ENCODE measurements around the gene PALM3.
A peak's percentile ranks its signal among the peaks of the same experiment; 100 is the strongest.

Gene PALM3

DNA sequence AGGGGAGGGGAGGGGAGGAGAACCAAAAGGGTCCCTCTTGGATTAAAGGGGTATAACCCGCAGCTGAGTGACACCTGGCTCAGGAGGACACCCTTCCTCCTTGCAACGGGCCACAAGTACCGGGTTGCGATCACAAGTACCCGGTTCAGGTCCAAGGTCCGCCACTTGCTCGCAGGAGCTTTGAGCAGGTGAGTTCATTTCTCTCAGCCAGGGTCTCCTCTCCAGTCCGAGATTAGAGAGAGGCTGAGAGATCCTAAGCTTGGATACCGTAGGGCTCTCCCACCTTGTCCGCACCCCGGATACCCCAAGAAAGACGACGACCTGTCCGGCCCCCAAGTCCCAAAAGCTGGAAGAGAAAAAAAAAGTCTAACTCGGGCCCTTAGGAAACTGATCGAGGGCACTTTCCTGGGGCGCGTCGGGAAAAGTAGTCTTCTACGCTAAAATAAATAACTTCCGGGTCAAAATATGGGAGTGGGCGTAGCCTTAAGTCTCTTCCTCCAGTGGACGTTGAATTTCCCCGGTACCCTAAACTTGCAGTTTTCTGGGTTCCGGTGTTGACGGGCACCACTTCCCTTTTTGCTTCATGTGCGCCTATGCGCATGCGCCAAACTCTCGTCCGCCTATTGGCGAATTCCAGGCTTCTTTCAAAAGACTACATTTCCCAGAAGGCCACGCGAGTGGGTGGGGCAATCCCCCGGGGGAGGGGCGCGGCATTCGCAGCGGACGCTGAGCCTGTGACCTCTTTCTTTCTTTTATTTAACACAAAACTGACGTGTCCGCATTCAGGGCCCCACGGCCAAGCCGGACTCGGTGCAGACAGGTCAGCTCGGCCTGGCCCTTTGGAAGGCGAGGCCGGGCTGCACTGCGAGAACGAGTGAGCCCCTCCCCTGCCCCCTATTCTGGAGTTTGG is 19.3 kb upstream of the PALM3 start:
- no peaks in the 10 kb centered on the region for H3K27me3 Mint-ChIP-seq
- H3K4me3 Mint-ChIP-seq = peak overlapping the region; percentile 93
- no peaks in the 10 kb centered on the region for H3K9me3 Mint-ChIP-seq
- H3K4me1 Mint-ChIP-seq (ENCODE audit: low read depth) = peaks cover 33% of the 10 kb centered on the region
- intact Hi-C loops (cut with micrococcal nuclease) = loop anchor here (1.0 to 5.0 kb wide), 4 partner anchors 8 to 284 kb away; partner anchors contain the start of genes ASF1B, PRKACA and ZSWIM4
- H3K27ac Mint-ChIP-seq = peak overlapping the region; percentile 93
- peaks cover 12% of the 10 kb centered on the region for H3K36me3 Mint-ChIP-seq (ENCODE audit: low read depth)

DNA sequence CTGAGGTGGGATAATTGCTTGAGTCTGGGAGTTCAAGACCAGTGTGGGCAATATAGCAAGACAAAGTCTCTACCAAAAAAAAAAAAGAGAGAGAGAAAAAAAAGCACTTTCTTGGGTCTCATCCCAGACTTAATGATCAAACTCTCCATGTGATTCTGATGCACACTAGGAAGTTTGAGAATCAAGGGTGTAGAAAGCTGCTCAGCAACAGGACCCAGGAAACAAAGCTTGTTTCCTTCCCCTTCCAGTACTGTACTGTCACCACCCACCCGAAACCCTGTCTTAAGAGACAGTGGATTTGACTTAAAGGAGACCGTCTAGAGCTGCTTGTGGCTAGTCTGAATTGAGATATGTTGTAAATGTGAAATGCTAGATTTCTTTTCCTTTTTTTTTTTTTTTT is 16.5 kb upstream of the PALM3 start:
- peak overlapping the region; percentile 69 for H3K27ac Mint-ChIP-seq

DNA sequence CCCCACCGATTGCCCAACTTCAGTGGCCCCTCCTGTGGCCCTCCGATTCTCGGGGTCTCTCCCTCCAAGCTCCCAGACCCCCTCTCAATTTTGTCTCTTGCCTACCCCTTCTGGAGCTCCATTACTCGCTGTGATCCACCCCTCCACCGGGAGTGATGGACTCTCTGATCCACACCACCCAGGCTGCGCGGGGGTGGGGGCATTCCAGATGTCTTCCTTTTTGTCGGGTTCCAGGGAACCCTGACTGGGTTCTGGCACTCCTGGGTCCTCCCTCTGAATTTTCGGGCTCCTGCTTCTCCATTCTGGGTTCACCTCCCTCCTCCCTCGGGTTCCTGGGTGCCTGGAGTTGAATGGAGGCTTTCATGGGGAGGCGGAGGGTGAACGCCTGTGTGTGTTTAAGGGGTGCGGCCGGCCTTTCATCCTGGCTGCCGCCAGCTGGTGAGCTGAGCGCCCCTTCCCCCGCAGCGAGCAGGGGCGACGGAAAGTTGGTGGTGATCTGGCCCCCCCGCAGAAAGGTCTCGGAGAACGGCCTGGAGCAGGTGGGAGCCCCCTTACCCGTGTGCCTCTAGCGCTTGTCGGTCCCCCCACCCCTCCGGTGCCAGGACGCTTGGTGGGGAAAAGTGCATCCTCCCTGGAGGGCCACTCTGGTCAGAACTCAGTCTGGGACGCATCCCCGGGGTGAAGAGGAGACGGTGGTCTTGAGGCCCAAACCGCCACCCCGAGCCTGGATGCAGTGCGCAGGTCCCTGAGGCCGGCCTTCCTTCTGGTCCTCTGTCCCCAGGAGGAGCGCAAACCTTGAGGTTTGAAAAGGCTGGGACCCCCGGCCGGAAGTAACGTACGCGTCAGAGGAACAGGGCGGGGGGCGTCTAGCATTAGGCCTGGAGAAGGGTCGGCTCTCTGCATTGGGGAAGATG is 12.3 kb upstream of the PALM3 start:
- Mint-ChIP-seq H3K27me3 (peaks cover 35% of the 10 kb centered on the region), H3K4me3 (peak overlapping the region; percentile 100)
- intact Hi-C loops (cut with micrococcal nuclease) = loop anchor here (2.0 to 5.0 kb wide), 2 partner anchors 63 to 192 kb away; partner anchors contain the start of gene ASF1B

More for the DNA sequence above, 16.5 kb upstream of the PALM3 start:
- intact Hi-C loops (cut with micrococcal nuclease) = no loop called here
- no peaks in the 10 kb centered on the region for H3K9me3 Mint-ChIP-seq
- peaks cover 6% of the 10 kb centered on the region for H3K27me3 Mint-ChIP-seq
- peaks cover 17% of the 10 kb centered on the region for H3K36me3 Mint-ChIP-seq (ENCODE audit: low read depth)
- H3K4me3 Mint-ChIP-seq = no peak overlapping the region
- peaks cover 51% of the 10 kb centered on the region for H3K4me1 Mint-ChIP-seq (ENCODE audit: low read depth)

DNA sequence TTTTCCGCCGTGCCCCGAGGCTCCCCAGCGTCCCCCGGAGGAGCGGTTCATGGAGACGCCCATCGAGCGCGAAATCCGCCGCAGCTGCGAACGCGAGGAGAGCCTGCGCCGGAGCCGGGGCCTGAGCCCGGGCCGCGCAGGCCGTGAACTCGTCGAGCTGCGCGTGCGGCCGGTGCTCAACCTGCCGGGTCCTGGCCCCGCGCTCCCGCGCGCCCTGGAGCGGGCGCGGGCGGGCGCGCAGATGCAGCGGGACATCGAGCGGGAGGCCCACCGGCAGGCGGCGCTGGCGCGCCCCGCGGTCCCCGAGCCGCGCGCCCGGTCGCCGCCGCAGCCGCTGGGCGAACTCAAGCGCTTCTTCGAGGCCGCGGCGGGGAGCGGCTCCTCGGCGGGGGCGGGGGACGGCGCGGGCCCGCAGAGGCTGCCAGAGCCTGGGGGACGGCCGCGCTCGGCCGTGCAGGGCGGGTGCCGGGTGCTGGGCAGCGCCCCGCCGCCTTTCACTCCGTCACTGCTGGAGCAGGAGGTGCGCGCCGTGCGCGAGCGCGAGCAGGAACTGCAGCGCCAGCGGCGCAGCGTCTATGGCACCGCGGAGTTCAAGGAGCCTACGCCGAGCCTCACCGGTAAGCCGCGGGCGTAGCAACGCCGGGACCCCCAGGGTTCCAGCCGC is 11.5 kb upstream of the PALM3 start:
- peaks cover 17% of the 10 kb centered on the region for H3K36me3 Mint-ChIP-seq (ENCODE audit: low read depth)
- H3K27ac Mint-ChIP-seq = peak overlapping the region; percentile 93
- peak overlapping the region; percentile 100 for H3K4me3 Mint-ChIP-seq
- H3K9me3 Mint-ChIP-seq = no peaks in the 10 kb centered on the region
- intact Hi-C loops (cut with micrococcal nuclease) = loop anchor here (2.0 to 5.0 kb wide), 2 partner anchors 63 to 191 kb away; partner anchors contain the start of gene ASF1B
- peaks cover 36% of the 10 kb centered on the region for H3K27me3 Mint-ChIP-seq
- peaks cover 46% of the 10 kb centered on the region for H3K4me1 Mint-ChIP-seq (ENCODE audit: low read depth)

More for the DNA sequence above, 12.3 kb upstream of the PALM3 start:
- Mint-ChIP-seq H3K36me3 (ENCODE audit: low read depth) (peaks cover 17% of the 10 kb centered on the region), H3K4me1 (ENCODE audit: low read depth) (peaks cover 48% of the 10 kb centered on the region), H3K27ac (peak overlapping the region; percentile 93), H3K9me3 (no peaks in the 10 kb centered on the region)

DNA sequence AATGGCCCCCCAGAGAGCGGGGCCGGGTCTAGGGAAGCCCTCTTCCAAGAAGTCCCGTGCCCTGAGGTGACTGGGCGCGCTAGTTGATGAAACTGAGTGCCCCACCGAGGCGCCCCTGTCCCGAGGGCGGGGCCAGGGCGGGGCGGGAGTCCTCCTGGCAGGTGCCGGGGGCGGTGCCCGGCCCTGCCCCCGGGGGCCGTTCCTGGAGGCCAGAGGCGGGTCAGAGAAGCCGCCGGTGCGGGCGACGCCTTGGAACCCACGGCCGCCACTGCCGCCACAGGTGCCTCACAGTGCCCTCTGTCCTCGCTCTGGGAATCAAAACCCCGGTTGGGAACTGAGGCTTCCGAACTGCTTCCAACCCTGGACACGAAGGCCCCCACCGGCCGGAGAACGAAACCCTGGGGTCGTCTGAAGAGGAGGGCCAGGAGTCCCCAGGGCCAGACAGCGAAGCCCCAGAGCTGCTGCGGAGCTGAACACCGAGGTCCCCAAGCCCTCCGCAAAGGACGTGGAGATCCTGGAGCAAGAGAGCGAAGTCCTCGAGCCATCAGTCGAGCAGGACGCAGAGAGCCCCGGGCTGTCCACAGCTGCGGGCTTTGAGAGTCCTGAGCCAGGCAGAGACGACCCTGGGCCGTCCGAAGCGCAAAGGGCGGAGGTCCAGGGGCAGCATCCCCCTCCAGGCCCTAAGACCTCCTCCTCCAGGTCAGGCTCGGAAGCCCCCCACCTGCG is 10.8 kb upstream of the PALM3 start, which contains the start of gene MISP3:
TSS of gene MISP3 (plus strand) at position 252 of the 726 bp plus-strand sequence. CDS start 524 bp downstream, outside the sequence.
- H3K36me3 Mint-ChIP-seq (ENCODE audit: low read depth) = peaks cover 17% of the 10 kb centered on the region
- H3K4me1 Mint-ChIP-seq (ENCODE audit: low read depth) = peaks cover 42% of the 10 kb centered on the region
- intact Hi-C loops (cut with micrococcal nuclease) = loop anchor here (2.0 to 5.0 kb wide), 2 partner anchors 64 to 190 kb away; partner anchors contain the start of gene ASF1B
- H3K4me3 Mint-ChIP-seq = peak within 1 kb of the TSS; percentile 100
- no peaks in the 10 kb centered on the region for H3K9me3 Mint-ChIP-seq
- peak within 1 kb of the TSS; percentile 93 for H3K27ac Mint-ChIP-seq
- H3K27me3 Mint-ChIP-seq = peaks cover 36% of the 10 kb centered on the region

DNA sequence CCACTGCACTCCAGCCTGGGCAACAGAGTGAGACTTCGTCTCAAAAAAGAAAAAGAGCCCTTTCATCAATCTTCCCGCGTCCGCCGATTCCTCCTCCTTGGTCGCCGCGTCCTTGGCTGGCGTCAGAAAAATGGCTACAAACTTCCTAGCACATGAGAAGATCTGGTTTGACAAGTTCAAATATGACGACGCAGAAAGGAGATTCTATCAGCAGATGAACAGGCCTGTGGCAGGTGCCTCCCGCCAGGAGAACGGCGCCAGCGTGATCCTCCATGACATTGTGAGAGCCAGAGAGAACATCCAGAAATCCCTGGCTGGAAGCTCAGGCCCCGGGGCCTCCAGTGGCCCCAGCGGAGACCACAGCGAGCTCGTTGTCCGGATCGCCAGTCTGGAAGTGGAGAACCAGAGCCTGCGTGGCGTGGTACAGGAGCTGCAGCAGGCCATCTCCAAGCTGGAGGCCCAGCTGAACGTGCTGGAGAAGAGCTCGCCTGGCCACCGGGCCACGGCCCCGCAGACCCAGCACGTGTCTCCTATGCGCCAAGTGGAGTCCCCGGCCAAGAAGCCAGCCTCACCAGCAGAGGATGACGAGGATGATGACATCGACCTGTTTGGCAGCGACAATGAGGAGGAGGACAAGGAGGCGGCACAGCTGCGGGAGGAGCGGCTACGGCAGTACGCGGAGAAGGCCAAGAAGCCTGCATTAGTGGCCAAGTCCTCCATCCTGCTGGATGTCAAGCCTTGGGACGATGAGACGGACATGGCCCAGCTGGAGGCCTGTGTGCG is 8.6 kb upstream of the PALM3 start:
- H3K9me3 Mint-ChIP-seq = no peaks in the 10 kb centered on the region
- peaks cover 40% of the 10 kb centered on the region for H3K4me1 Mint-ChIP-seq (ENCODE audit: low read depth)
- H3K27me3 Mint-ChIP-seq = peaks cover 43% of the 10 kb centered on the region
- H3K4me3 Mint-ChIP-seq = no peak overlapping the region
- intact Hi-C loops (cut with micrococcal nuclease) = loop anchor here (5.0 kb wide), 1 partner anchor 188 kb away; no protein-coding TSS in a partner anchor
- no peak overlapping the region for H3K27ac Mint-ChIP-seq
- H3K36me3 Mint-ChIP-seq (ENCODE audit: low read depth) = peaks cover 17% of the 10 kb centered on the region

DNA sequence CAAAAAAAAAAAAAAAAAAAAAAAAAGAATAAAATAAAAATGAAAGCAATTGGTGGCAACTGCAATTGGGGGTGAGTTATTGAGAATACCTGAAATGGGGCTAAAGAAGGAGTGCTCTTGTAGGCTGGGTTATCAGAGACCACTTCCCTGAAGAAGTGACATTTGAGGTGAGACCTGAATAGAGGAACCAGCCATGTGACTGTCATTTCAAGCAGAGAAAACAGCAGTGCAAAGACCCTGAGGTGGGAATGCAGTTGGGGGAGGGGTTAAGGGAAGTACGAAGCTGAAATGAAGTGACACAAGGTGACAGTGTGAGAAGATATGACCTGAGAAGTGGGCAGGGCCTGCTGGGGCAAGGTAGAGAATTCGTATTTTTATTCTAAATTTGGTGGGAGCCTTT is 4.3 kb upstream of the PALM3 start:
- Mint-ChIP-seq H3K27ac (no peak overlapping the region), H3K36me3 (ENCODE audit: low read depth) (no peaks in the 10 kb centered on the region), H3K4me3 (no peak overlapping the region), H3K4me1 (ENCODE audit: low read depth) (peaks cover 10% of the 10 kb centered on the region), H3K27me3 (peaks cover 34% of the 10 kb centered on the region), H3K9me3 (no peaks in the 10 kb centered on the region)
- intact Hi-C loops (cut with micrococcal nuclease) = no loop called here

DNA sequence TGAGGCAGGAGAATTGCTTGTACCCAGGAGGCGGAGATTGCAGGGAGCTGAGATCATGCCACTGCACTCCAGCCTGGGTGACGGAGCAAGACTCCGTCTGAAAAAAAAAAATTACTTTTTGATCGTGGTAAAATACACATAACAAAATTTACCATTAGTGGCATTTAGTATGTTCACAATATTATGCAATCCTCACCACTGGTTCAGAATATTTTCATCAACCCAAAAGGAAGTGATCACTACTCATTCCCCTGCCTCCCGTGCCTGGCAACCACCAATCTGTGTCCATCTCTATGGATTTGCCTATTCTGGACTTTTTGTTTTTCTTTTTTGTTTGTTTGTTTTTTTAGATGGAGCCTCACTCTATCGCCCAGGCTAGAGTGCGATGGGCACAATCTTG is 1.2 kb upstream of the PALM3 start:
- Mint-ChIP-seq H3K9me3 (no peaks in the 10 kb centered on the region), H3K27me3 (peaks cover 46% of the 10 kb centered on the region), H3K4me1 (ENCODE audit: low read depth) (peaks cover 20% of the 10 kb centered on the region), H3K27ac (no peak overlapping the region), H3K4me3 (no peak overlapping the region), H3K36me3 (ENCODE audit: low read depth) (no peaks in the 10 kb centered on the region)
- intact Hi-C loops (cut with micrococcal nuclease) = no loop called here

DNA sequence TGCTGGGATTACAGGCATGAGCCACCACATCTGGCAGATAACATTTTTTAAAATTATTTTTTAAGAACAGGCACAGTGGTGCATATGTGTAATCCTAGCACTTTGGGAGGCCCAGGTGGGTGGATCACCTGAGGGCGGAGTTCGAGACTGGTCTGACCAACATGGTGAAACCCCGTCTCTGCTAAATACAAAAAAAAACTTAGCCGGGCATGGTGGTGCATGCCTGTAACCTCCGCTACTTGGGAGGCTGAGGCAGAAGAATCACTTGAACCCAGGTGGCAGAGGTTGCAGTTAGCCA is 631 bp upstream of the PALM3 start:
- no peaks in the 10 kb centered on the region for H3K36me3 Mint-ChIP-seq (ENCODE audit: low read depth)
- H3K27ac Mint-ChIP-seq = no peak overlapping the region
- H3K27me3 Mint-ChIP-seq = peaks cover 52% of the 10 kb centered on the region
- intact Hi-C loops (cut with micrococcal nuclease) = no loop called here
- peaks cover 26% of the 10 kb centered on the region for H3K4me1 Mint-ChIP-seq (ENCODE audit: low read depth)
- no peak overlapping the region for H3K4me3 Mint-ChIP-seq
- H3K9me3 Mint-ChIP-seq = no peaks in the 10 kb centered on the region

DNA sequence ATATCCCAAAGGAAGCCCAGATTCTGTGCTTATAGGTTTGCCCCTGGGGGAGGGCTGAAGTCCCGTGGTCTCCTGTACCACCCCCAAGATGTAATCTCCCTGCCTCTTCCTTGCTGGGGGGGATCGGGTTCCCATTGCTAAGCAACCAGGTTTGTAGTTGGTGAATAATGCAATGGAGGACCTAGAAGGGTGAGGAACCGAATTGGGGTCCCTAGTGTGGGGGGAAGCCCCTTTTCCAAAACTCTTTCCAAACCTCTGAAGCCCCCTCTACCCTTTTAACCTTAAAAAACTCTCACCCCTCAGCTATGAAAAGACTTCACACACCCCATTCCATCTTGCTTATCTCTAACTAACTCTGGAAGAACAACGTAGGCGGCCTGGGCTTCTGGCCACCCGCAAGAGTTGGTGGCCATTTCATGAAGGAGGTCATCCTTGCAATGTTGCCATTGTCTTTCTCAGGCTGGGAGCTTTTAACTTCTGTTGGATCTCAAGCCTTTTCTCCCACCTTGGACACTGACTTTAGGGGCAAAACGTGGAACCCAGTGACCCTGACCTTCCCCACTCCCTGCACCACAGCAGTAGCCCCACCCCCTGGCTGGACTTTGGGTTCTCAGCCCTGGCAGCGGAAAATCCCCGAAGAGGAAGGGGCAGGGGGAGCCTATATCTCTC is 661 bp downstream of the PALM3 start:
- H3K4me1 Mint-ChIP-seq (ENCODE audit: low read depth) = peaks cover 20% of the 10 kb centered on the region
- peaks cover 58% of the 10 kb centered on the region for H3K27me3 Mint-ChIP-seq
- intact Hi-C loops (cut with micrococcal nuclease) = no loop called here
- H3K27ac Mint-ChIP-seq = no peak overlapping the region
- H3K9me3 Mint-ChIP-seq = no peaks in the 10 kb centered on the region
- no peaks in the 10 kb centered on the region for H3K36me3 Mint-ChIP-seq (ENCODE audit: low read depth)
- H3K4me3 Mint-ChIP-seq = no peak overlapping the region

DNA sequence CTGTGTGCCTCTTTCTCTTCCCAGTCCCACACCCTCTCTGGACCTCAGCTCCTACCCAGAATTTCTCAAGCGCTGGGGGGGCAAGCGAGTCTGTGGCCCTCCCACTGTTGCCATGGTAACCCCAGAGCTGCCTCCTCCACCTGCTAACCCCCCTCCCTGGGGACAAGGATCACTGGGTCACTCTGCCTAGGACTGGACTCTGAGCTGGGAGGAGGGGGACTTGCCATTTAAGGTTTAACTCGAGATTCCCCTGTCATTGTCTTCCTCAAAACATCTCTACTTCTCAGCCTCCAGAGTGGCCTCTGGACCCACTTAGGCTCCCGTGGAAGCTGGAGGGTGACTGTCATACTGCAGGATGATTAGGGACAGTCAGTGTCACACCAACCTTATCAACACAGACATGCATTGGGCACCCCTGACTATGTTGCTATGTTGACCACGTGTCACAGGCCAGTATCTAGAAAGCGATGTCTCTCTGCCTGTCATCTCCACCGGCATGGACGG is 2.2 kb downstream of the PALM3 start:
- Mint-ChIP-seq H3K9me3 (no peaks in the 10 kb centered on the region), H3K27ac (no peak overlapping the region), H3K27me3 (peaks cover 64% of the 10 kb centered on the region), H3K4me3 (no peak overlapping the region), H3K4me1 (ENCODE audit: low read depth) (peaks cover 18% of the 10 kb centered on the region), H3K36me3 (ENCODE audit: low read depth) (no peaks in the 10 kb centered on the region)
- intact Hi-C loops (cut with micrococcal nuclease) = no loop called here

DNA sequence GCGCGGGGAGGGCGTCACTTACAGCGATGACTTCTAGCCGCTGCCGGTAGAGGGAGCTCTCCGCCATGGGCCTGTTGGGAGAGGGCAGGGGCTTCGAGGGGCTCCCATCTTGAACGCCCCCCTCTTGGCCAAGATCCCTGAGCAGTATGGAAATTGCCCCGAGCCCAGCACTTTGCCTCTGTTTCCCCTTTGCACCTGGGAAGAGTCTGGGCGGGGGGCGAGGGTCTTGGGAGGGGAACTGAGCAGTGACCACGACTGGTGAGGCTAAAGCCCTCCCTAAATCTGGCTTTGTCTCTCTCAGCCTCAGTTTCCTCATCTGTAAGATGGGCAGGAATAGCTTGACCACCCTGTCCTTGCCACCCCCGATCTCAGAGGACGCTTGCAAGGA is 2.8 kb downstream of the PALM3 start:
- no peak overlapping the region for H3K4me3 Mint-ChIP-seq
- intact Hi-C loops (cut with micrococcal nuclease) = no loop called here
- no peaks in the 10 kb centered on the region for H3K9me3 Mint-ChIP-seq
- H3K27ac Mint-ChIP-seq = no peak overlapping the region
- H3K4me1 Mint-ChIP-seq (ENCODE audit: low read depth) = peaks cover 25% of the 10 kb centered on the region
- no peaks in the 10 kb centered on the region for H3K36me3 Mint-ChIP-seq (ENCODE audit: low read depth)
- peaks cover 71% of the 10 kb centered on the region for H3K27me3 Mint-ChIP-seq
